Amniotic stem cell (primary cell): ENCODE results near the gene ONECUT3.
"Not testable (repeated sequence)": the region's sequence is repeated elsewhere in the genome, so short reads cannot be mapped to it uniquely, and the experiment has no call there.

ENCODE experiments used
- DNase-seq: peaks from one replicate; lab custom pipeline; 2025; lab: John Stamatoyannopoulos, UW

The ONECUT3 gene

DNA sequence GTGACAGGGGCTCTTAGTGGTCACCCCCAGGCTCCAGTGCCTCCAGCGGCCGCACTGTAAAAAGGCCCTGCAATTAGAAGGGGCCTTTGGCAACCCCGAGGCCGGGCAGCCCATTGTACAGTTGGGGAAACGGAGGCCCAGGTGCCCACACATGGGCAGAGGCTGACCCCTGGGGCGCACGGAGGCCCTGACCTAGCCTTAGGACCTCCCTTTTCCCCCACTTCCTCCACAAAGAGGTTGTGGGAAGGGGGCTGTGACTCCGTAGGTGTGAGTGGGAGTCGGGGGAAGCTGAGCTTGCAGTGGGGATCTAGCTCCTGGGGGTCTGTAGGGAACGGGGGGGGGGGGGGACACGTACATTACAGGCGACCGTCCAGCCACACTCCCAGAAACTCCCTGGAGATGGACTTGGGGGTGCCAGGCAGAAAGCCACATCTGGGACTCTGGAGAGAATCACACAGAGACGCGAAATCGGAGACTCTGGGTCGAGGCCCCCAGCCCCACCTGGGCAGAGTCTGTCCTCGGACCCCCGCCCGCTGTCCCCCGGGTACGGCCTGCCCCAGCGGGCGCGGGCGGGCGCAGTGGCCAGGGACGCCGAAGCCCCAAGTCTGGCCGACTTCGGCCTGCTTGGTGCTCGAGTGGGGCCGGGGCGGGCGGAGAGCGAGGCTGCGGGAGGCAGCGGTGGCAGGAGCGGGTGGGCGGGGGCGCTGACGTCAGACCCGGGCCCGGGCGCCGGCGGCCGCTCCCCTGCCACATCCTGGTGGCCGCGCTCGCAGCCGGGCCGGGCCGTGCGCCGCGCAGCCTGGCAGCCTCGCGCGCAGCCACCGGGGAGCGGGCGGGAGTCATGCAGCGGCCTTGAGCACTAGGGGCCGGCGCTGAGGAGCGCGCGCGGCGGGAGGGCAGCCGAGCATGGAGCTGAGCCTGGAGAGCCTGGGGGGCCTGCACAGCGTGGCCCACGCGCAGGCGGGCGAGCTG, at the start of gene ONECUT3:
ONECUT3 (plus strand) TSS at position 750 of the 972 bp plus-strand sequence; CDS start at position 907, 157 bp downstream.
- no peak for DNase-seq

DNA sequence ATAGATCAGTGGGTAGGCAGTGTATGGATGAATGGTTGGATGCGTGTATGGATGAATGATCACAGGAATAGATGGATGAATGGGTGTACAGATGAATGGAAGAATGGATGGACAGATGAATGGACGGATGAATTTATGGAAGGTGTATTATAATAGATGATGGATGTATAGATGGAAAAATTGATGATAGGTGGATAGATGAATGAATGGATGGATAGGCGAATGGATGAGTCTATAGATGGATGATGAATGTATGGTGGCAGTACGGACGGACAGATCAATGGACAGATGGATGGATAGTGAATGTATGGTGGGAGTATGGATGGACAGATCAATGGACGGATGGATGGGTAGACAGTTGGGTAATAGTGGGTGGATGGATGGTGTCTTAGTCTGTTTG, 49.0 kb upstream of the ONECUT3 start:
- no peak for DNase-seq

DNA sequence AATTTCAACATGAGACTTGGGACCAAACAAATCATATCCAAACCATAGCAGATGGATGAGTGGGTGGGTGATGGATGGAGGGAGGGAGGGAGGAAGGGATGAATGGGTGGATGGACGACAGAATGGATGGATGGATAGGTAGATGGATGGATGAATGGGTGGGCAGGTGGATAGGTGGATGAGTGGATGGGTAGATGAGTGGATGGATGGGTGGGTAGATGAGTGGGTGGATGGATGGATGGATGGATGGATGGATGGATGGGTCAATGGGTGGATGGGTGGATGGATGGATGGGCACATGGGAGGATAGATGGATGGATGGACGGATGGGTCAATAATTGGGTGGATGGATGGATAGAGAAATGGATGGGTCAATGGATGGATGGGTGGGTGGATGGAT, 47.9 kb upstream of the ONECUT3 start:
- no peak for DNase-seq

DNA sequence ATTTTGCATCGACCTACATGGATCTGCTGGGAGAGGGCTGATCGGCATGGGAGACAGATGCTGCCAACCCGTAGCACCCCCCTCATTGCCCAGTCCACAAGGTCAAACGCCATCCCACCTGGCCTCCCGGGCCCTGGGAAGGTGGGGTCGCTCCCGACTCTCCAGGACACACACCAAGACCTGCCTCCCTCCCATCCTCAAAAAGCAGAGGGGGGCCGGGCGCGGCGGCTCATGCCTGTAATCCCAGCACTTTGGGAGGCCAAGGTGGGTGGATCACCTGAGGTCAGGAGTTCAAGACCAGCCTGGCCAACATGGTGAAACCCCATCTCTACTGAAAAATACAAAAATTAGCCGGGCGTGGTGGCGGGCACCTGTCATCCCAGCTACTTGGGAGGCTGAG, 46.7 kb upstream of the ONECUT3 start:
- DNase-seq, result not testable (repeated sequence)

DNA sequence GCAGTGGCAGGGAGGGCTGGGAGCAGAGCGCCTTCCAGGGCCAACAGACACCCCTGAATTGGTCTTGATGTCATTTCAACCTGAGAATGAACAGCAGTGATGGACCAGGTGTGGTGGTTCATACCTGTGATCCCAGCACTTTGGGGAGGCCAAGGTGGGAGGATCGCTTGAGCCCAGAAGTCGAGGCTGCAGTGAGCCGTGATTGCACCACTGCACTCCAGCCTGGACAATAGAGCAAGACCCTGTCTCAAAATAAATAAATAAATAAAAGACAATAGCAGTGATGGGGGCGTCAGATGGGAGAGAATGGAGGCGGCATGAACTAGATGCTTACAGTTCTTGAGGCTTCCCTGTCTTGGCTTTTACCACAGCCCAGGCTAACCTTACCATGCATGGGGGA, 46.1 kb upstream of the ONECUT3 start:
- no peak for DNase-seq

DNA sequence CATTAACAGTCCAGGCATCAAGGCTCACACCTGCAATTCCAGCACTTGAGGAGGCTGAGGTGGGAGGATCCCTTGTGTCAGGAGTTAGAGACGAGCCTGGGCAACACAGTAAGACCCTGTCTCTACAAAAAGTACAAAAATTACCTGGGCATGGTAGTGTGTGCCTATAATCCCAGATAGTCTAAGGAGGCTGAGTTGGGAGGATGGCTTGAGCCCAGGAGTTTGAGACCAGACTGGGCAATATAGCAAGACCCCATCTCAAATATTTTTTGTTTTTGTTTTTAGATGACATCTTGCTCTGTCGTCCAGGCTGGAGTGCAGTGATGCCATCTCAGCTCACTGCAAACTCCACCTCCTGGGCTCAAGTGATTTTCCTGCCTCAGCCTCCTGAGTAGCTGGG, 40.1 kb upstream of the ONECUT3 start:
- DNase-seq, result no peak

DNA sequence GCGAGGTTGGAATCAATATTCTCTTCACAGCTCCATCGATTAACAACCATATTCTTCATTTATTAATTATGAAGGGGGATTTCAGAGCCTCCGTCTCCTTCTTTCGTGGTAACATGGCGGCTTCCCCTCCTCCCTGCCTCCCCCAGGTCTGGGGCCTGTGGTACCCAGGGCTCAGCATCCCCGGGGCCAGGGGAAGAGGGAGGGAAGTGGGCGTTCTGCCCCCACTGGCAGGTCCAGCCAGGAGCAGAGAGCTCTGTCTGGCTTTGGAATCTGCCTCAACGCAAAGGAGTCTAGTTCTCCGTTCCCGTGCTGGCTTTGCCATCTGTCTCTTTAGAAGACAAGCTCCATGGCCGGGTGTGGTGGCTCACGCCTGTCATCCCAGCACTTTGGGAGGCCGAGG, 37.8 kb upstream of the ONECUT3 start:
- no peak for DNase-seq

DNA sequence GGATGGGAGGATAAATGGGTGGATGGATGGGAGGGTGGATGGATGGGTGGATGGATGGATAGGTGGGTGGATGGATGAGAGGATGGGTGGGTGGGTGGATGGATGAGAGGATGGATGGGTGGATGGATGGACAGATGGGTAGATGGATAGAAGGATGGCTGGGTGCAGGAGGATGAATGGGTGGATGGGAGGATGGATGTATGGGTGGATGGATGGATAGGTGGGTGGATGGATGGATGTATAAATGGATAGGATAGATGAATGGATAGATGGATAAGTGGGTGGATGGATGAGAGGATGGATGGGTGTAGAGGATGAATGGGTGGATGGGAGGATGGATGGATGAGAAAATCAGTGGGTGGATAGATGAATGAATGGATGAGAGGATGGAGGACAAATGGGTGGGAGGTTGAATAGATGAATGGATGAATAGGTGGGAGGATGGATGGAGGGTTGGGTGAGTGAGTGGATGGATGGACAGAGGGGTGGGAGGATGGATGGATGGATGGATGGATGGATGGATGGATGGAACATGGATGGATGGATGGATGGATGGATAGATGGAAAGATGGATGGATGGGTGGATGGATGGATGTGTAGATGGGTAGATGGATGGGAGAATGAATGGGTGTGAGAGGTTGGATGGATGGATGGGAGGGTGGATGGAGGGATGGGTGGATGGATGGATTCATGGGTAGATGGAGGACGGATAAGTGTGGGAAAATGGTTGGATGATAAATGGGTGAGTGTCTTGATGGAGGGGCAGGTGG, 35.9 kb upstream of the ONECUT3 start:
- no peak for DNase-seq

DNA sequence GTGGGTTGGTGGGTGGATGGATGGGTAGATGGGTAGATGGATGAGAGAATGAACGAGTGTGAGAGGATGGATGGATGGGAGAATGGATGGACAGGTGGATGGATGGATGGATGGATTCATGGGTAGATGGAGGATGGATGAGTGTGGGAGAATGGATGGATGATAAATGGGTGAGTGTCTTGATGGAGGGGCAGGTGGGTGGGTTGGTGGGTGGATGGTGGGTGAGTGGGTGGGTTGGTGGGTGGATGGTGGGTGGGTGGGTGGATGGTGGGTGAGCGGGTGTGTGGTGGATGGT, 35.4 kb upstream of the ONECUT3 start:
- DNase-seq, result no peak

DNA sequence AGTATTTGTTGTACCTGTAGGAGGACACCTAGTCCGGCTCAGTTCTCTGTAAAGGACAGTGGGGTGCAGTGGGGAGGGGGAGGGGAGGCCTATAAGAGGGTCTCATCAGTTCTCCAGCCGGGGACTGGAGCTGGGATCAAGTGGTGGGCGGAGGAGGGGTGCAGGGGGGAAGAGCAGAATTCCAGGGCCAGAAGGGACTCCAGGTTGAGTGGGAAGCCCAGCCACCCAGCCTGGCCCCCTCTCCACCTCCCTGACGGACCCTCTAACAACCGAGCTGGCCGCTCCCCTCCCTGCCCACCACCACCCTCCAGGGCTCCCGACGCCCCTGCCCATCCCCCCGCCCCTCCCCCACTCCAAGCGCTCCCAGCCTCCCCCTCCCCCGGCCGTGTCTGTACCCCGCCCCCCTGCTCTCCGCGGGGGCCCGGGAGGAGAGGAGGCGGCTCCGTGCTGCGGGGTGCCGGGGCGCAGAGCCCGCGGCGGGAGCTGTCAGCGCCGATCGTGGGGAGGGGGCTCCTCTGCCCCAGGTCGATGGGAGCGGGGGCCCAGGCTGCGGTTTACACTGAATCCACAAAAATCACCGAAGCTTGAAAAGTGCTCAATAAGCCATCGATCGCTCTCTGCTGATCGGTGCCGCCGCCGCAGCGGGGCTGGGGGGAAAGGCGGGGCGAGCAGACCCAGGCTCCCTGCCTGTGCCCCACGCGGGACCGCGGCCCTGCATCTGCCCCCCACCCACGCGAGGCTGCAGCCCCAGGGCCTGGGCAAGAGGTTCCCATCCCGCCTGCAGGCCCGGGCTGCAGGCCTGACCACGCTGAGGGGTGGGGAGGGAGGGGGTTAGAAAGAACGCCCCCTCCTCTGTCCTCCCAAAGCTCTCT, 34.6 kb upstream of the ONECUT3 start:
- DNase-seq, result no peak

DNA sequence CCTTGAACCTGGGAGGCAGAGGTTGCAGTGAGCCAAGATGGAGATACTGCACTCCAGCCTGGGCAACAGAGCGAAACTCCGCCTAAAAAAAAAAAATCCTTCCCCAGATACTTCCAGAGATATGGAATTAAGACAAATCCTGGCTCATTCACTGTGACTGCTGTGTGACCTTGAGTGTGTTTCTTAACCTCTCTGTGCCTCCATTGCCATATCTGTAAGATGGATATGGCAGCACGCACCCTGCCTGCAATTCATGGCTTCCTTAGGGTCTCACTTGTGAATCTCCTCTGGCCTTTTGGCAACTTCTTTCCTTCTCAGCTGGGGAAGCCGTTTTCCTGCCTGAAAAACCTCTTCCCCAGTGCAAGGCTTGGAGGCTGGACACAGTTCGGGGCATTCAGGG, 33.8 kb upstream of the ONECUT3 start:
- no peak for DNase-seq

DNA sequence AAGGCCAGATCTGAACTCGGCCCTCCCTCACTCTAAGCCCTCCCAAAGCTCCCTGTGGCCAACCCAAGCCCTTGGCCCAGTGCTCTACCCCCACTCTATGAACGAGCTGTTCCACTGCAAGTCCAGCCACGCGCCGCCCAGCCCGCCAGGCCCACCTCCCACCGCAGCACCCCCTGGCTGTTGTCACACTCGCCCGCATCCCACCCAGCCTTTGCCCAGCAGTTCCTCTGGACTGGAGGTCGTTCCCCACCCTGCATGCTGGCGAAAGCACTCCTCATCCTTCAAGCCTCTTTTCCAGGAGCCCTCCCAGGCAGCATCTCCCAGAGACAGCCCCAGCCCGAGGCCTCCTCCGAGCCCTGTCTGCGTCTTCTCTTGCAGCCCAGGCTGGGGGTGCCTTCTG, 33.1 kb upstream of the ONECUT3 start:
- no peak for DNase-seq

DNA sequence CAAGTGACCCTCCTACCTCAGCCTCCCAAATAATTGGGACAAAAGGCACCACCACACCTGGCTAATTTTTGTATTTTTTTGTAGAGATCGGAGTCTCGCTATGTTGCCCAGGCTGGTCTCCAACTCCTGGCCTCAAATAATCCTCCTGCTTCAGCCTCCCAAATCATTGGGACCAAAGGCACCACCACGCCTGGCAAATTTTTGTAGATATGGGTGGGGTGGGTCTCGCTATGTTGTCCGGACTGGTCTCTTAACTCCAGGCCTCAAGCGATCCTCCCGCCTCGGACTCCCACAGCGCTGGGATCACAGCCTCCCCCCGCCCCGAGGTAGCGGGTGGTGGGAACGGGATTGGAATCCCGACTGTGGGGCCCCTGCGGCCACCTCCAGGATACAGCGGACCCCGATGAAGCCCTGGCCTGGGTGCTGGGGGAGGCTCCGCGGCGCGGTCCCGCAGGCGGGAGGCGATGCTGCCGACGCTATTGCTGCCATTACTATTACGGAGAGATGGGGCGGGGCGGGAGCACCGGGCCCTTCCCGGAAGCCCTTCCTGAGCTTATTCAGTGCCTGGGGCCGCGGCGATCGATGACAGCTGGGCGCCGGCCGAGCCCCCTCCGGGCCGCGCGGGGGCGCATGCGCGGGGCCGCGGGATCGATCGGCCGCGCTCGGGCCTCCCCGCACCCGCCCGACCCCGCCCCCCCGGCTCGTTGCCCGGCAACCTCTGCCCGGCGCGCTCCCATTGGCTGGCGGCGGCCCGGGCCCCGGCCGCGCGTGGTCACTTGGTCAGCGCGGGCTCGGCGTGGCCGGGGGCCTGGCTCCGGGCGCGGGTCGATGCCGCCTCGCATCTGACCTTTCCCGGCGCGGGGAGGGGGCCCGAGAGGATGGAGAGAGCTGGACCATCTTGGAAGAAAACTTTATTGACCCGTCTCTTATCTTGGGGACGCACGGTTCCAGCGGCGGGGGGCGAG, 27.9 kb upstream of the ONECUT3 start:
- no peak for DNase-seq

DNA sequence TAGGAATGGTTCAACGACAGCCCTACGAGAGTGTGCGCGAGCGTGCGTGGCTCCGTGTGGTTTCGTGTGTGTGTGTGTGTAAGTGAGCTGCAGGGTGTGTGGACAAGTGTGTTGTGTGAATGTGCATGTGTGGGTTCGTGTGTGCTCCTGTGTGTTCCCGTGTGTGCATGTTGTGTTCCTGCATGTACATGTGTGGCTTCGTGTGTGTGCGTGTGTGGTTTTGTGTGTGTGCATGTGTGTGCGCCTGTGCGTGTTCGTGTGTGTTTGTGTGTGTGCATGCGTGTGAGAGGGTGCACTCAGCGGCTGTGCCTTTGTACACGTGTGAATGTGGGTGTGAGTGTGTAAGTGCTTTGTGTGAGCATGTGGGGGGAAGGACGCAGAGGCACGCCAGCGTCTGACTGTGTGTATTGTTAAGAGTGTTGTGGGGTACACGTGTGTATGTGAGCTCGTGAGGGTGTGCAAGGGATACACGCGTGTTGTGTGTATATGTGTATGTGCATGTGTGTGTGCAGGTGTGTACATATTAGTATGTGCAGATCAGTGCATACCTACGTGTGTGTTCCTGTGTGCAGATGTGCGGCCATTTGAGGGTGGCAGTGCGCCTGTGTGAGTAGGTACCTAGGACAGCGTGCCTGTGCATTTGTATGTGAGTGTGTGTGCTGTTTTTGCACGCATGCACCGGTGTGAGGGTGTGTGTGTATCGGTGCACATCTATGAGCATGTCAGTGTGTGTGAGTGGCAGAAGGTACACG, 24.3 kb upstream of the ONECUT3 start:
- no peak for DNase-seq

DNA sequence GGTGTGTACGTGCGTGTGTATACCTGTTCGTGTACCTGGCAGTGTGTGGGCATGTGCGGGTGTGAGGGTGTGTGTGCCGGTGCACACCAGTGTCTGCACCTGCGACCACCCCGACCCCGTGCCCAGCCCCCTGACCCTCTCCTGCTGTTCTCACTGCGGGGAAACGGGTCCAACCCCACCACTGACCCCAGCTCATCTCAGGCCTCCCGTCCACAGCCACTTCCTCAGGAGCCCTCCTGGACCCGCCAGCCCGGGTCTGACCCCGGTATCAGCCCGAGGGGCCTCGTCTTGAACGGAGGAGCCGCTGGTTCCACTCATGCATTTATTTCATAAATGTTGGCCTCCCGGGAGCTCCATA, 23.8 kb upstream of the ONECUT3 start:
- DNase-seq, result no peak

DNA sequence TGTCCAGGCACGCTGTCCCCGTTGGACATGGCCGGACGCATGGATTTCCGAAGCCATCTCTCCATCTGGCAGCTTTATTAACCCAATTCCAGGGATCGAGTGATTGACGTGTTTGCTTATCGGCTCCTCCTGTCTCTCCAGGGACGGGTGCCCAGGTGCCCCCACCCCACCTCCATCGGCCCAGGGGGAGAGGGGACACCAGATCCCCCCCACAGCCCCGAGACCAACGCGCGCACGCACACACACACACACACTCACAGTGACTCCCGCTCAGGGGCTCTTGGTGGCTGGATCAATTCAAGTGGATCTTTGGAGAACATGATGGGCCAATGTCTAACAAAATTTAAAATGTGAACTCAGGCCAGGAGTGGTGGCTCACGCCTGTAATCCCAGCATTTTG, 23.1 kb upstream of the ONECUT3 start:
- no peak for DNase-seq

DNA sequence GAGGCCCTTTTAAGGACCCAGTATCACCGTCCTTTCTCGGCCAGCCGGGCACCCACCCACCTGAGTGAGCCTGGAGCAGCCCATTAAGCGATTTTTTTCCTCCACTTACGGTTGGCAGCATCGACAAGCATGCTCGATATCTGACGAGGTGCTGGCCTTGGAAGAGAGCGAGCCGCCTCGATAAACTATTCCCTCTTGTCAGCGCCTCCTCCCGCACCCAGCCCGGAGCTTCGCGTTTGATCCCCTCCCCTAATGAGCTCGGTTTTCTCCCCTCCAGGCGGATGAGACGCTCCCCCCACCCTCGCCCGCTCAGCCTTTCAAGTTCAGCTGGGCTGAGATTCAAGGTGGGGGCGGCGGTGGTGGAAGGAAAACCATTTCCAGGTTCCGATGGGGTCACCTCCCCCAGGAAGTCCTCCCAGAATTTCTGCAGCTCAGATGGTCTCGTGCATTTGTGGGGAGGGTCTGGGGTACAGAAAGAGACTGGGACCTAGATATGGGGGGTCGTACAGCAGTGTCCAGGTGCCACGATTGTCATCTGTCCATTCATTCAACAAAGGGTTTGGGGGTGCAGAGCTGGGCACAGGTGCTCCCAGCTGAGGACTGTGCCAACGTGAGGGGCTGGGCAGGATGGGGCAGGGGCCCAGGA, 18.9 kb upstream of the ONECUT3 start:
- DNase-seq, result no peak

DNA sequence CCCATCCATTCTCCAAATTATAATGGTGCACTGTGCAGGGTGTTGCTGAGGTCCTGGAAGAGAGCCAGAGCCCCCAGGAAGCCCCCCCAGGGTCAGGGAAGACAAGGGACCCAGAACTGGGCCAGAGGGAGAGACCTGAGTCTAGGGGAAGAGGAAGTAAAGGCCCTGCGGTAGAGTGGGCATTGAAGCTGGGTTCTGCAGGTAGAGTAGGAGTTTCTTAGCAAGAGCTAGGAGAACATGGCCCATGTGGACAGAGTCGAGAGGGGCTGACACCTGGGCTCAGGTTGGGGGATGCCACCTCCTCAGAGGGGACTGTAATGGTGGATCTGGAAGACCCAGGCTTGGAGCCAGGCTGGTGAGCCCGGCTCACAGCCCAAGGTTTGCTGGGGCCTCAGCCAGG, 17.0 kb upstream of the ONECUT3 start:
- DNase-seq, result no peak

DNA sequence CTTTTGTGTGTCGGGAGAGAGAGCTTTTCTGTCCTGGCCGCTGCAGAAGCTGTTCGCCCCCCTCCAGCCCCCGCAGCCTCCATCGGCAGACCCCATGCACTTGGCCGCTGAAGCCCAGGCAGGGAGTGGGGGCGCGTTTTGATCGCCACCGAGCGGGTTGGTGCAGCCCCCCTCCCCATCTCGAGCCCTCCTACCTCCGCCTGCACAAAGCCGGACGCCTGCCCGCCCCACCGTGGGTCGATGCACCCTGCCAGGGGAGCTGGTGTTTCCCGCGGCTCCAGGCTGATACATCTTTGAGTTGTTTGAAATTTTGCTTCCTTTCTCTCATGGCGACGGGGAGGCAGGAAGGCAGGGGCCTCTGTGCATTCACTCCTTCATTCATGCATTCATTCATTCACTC, 16.4 kb upstream of the ONECUT3 start:
- no peak for DNase-seq
